MCF 10A (cell line): ENCODE results near the gene WDR49. TPM values are rescaled to one million over a fixed set of nuclear protein-coding genes. Genes with fewer than 3 reads are reported as not detected.

Source experiments
- BruUV-seq: library from RNA; stranded (reverse); fragments of 400-500 nt; replicated peaks from 2 replicates; lab custom pipeline; 2021; lab: Mats Ljungman, UMichigan
- CTCF ChIA-PET: fragments of 300-600 bp; sonication (Branson Sonifier 250); formaldehyde crosslinking; extraction: SDS; loops from one replicate; lab custom pipeline; 2021; ENCODE audit warnings: antibody characterized with exemption, inconsistent platforms; lab: Yijun Ruan, JAX
- POLR2A ChIA-PET: fragments of 300-600, 350-650 bp; sonication (Branson Sonifier 250); formaldehyde crosslinking; extraction: SDS; loops from one replicate; lab custom pipeline; 2020; ENCODE audit warnings: antibody characterized with exemption, inconsistent platforms; lab: Yijun Ruan, JAX
- DNase-seq: peaks from one replicate; pipeline ENCODE4 v3.0.0-alpha.2; 2018; ENCODE audit not compliant: unreplicated experiment
- H3K27ac Mint-ChIP-seq: one replicate; pipeline ENCODE4 v1.8.0; 2022; ENCODE audit warnings: mild to moderate bottlenecking, low read depth, mixed read lengths; ENCODE audit not compliant: unreplicated experiment
- H3K27me3 Mint-ChIP-seq: one replicate; pipeline ENCODE4 v1.8.0; 2022; ENCODE audit warnings: mixed read lengths; ENCODE audit not compliant: insufficient read depth, unreplicated experiment
- H3K36me3 Mint-ChIP-seq: one replicate; pipeline ENCODE4 v1.8.0; 2022; ENCODE audit warnings: mild to moderate bottlenecking, moderate library complexity, mixed read lengths; ENCODE audit not compliant: insufficient read depth, unreplicated experiment
- H3K4me1 Mint-ChIP-seq: one replicate; pipeline ENCODE4 v1.8.0; 2022; ENCODE audit warnings: mixed read lengths; ENCODE audit not compliant: insufficient read depth, unreplicated experiment
- H3K4me3 Mint-ChIP-seq: one replicate; pipeline ENCODE4 v1.8.0; 2022; ENCODE audit warnings: mild to moderate bottlenecking, moderate library complexity, mixed read lengths; ENCODE audit not compliant: unreplicated experiment
- H3K9me3 Mint-ChIP-seq: one replicate; pipeline ENCODE4 v1.8.0; 2022; ENCODE audit warnings: mixed read lengths; ENCODE audit not compliant: unreplicated experiment
- CTCF ChIP-seq: fragments of 200-600 bp; IDR thresholded peaks from one replicate; pipeline ENCODE4 v1.8.0; 2022; ENCODE audit warnings: antibody characterized with exemption, mild to moderate bottlenecking; ENCODE audit not compliant: unreplicated experiment
- intact Hi-C: fragments of 100-400 bp; cut with micrococcal nuclease; formaldehyde crosslinking; loops from 2 replicates; pipeline ENCODE4 v1.14.1; 2022
- total RNA-seq: library from RNA; stranded (reverse); gene quantifications from 2 replicates; pipeline ENCODE4 v1.2.3, GENCODE V29; 2022

The WDR49 gene
- total RNA-seq, 1 experiment from 2014 or later = 0.98 TPM

GRCh38 chr3:167691366-167691765 lies 37.6 kb upstream of the WDR49 start:
- CTCF ChIA-PET = interaction anchor here (0.6 kb wide), 1 partner anchor 1485 kb away, joined by 3 read pairs; no protein-coding TSS in a partner anchor
- intact Hi-C loops = no loop called here
- no peaks in the 10 kb centered on the region for H3K9me3 Mint-ChIP-seq

GRCh38 chr3:167684388-167684993 lies 30.7 kb upstream of the WDR49 start:
- H3K36me3 Mint-ChIP-seq = peaks cover 9% of the 10 kb centered on the region
- no peak overlapping the region for H3K27ac Mint-ChIP-seq
- ChIA-PET CTCF (interaction anchor here (0.5 to 3.4 kb wide), 37 partner anchors 9 to 1653 kb away, joined by 3 to 43 read pairs (median 4); partner anchors contain the start of gene ZBBX), POLR2A (interaction anchor here (0.8 kb wide), 1 partner anchor 10 kb away, joined by 5 read pairs; no protein-coding TSS in a partner anchor)
- H3K4me3 Mint-ChIP-seq = no peak overlapping the region
- intact Hi-C loops = loop anchor here (1.0 kb wide), 1 partner anchor 277 kb away; no protein-coding TSS in a partner anchor
- H3K9me3 Mint-ChIP-seq = no peaks in the 10 kb centered on the region
- no peaks in the 10 kb centered on the region for H3K4me1 Mint-ChIP-seq
- TF ChIP-seq CTCF = peak; percentile 51
- H3K27me3 Mint-ChIP-seq = no peaks in the 10 kb centered on the region
- no TSS peak for BruUV-seq
- DNase-seq = peak; percentile 78

More at GRCh38 chr3:167691366-167691765, 37.6 kb upstream of the WDR49 start:
- no peak overlapping the region for H3K4me3 Mint-ChIP-seq
- no peaks in the 10 kb centered on the region for H3K4me1 Mint-ChIP-seq
- no peak for TF ChIP-seq CTCF
- no peaks in the 10 kb centered on the region for H3K27me3 Mint-ChIP-seq
- H3K27ac Mint-ChIP-seq = peak overlapping the region; percentile 33
- DNase-seq = no peak
- peaks cover 39% of the 10 kb centered on the region for H3K36me3 Mint-ChIP-seq
- POLR2A ChIA-PET = no interaction called here
- BruUV-seq = no TSS peak

GRCh38 chr3:167679526-167679925 lies 25.8 kb upstream of the WDR49 start:
- Mint-ChIP-seq H3K9me3 (peaks cover 16% of the 10 kb centered on the region), H3K4me1 (no peaks in the 10 kb centered on the region), H3K27ac (no peak overlapping the region), H3K27me3 (no peaks in the 10 kb centered on the region), H3K4me3 (no peak overlapping the region), H3K36me3 (peaks cover 37% of the 10 kb centered on the region)
- no peak for DNase-seq
- ChIA-PET POLR2A (interaction anchor here (0.6 kb wide), 1 partner anchor 1745 kb away, joined by 5 read pairs; no protein-coding TSS in a partner anchor), CTCF (interaction anchor here (1.5 kb wide), 1 partner anchor 21 kb away, joined by 3 read pairs; no protein-coding TSS in a partner anchor)
- intact Hi-C loops = no loop called here
- no TSS peak for BruUV-seq
- no peak for TF ChIP-seq CTCF

GRCh38 chr3:167675848-167676247 lies 22.1 kb upstream of the WDR49 start:
- no peaks in the 10 kb centered on the region for H3K4me1 Mint-ChIP-seq
- no peak for DNase-seq
- TF ChIP-seq CTCF = no peak
- no TSS peak for BruUV-seq
- ChIA-PET CTCF (interaction anchor here (3.2 kb wide), 1 partner anchor 9 kb away, joined by 32 read pairs; no protein-coding TSS in a partner anchor), POLR2A (no interaction called here)
- H3K36me3 Mint-ChIP-seq = peaks cover 38% of the 10 kb centered on the region
- no peak overlapping the region for H3K4me3 Mint-ChIP-seq
- intact Hi-C loops = no loop called here
- no peak overlapping the region for H3K27ac Mint-ChIP-seq
- no peaks in the 10 kb centered on the region for H3K27me3 Mint-ChIP-seq
- H3K9me3 Mint-ChIP-seq = peaks cover 16% of the 10 kb centered on the region
